B cell (primary cell): ENCODE measurements around the gene CACNA1A. TPM values are rescaled to one million over a fixed set of nuclear protein-coding genes. Genes with fewer than 3 reads are reported as not detected.
A peak's percentile ranks its signal among the peaks of the same experiment; 100 is the strongest.

Source experiments
- ATAC-seq: fragments of 200-7000 bp; cut with Tn5 transposase; one replicate; pipeline ENCODE4 v1.10.0; 2021; ENCODE audit warnings: low read depth, mild to moderate bottlenecking, moderate number of reproducible peaks, moderate library complexity
- CTCF ChIA-PET: fragments of 350-600 bp; sonication (Branson Sonifier 250); formaldehyde crosslinking; loops from one replicate; lab custom pipeline; 2021; ENCODE audit warnings: antibody characterized with exemption, inconsistent platforms; lab: Charles Lee
- POLR2A ChIA-PET: fragments of 350-600 bp; sonication (Branson Sonifier 250); formaldehyde crosslinking; loops from one replicate; lab custom pipeline; 2021; ENCODE audit warnings: antibody characterized with exemption; lab: Charles Lee
- DNase-seq: peaks from one replicate; pipeline ENCODE4 v3.0.0; 2013
- H2AFZ ChIP-seq: 2 replicates; pipeline ENCODE4 v1.6.1; 2012; ENCODE audit warnings: mild to moderate bottlenecking, low read depth, low read length; ENCODE audit not compliant: insufficient read depth, poor library complexity, severe bottlenecking
- H3K27ac ChIP-seq, 2 donors: 1 replicate in 1 of 2; 2 replicates in 1 of 2; pipeline ENCODE4 v1.5.1; 2012 to 2013; ENCODE audit warnings: low read length in 2 of 2, mild to moderate bottlenecking in 2 of 2, moderate library complexity in 1 of 2
- H3K27me3 ChIP-seq, 4 experiments: fragments of 200-600 bp in 1 of 4; sonication (generic) in 1 of 4; replicated peaks in 1 of 4; 1 replicate in 2 of 4; 2 replicates in 2 of 4; pipeline versions ENCODE4 v1.6.1 to v1.7.0; 2013 to 2016; ENCODE audit warnings: low read length in 3 of 4, mild to moderate bottlenecking in 2 of 4, mixed read lengths in 1 of 4, moderate library complexity in 1 of 4; ENCODE audit not compliant: insufficient read depth in 4 of 4, control insufficient read depth in 3 of 4; ENCODE audit errors: control extremely low read depth in 1 of 4
- H3K36me3 ChIP-seq, 2 experiments: replicated peaks in 1 of 2; 1 replicate in 1 of 2; 2 replicates in 1 of 2; pipeline versions ENCODE4 v1.6.1 to v1.7.1; 2013; ENCODE audit warnings: low read length in 1 of 2; ENCODE audit not compliant: insufficient read depth in 2 of 2, control insufficient read depth in 1 of 2; ENCODE audit errors: control extremely low read depth in 1 of 2, extremely low read depth in 1 of 2
- H3K4me1 ChIP-seq, 2 donors: fragments of 200-600 bp in 1 of 2; sonication (generic) in 1 of 2; 1 replicate in 1 of 2; 2 replicates in 1 of 2; pipeline versions ENCODE4 v1.5.1 to v1.6.1; 2013 to 2017; ENCODE audit warnings: low read length in 2 of 2; ENCODE audit not compliant: control insufficient read depth in 2 of 2, insufficient read depth in 2 of 2
- H3K4me2 ChIP-seq: replicated peaks from 2 replicates; pipeline ENCODE3; 2012; ENCODE audit warnings: mild to moderate bottlenecking, low read depth, low read length; ENCODE audit not compliant: poor library complexity, severe bottlenecking
- H3K4me3 ChIP-seq, 5 experiments: fragments of 200-600 bp in 1 of 5; sonication (generic) in 1 of 5; 1 replicate in 3 of 5; 2 replicates in 2 of 5; pipeline versions ENCODE4 v1.5.1 to v1.7.0; 2011 to 2016; ENCODE audit warnings: low read length in 4 of 5, mild to moderate bottlenecking in 4 of 5, low read depth in 2 of 5, control low read depth in 1 of 5, moderate library complexity in 1 of 5; ENCODE audit not compliant: insufficient read depth in 1 of 5; ENCODE audit errors: control extremely low read depth in 1 of 5, extremely low read depth in 1 of 5
- H3K79me2 ChIP-seq: fragments of 200-600 bp; sonication (generic); one replicate; pipeline ENCODE4 v1.6.0; 2016; ENCODE audit warnings: low read length; ENCODE audit not compliant: control insufficient read depth, insufficient read depth
- H3K9ac ChIP-seq: fragments of 200-600 bp; sonication (generic); 2 replicates; pipeline ENCODE4 v1.6.1; 2017; ENCODE audit warnings: mild to moderate bottlenecking, low read length, moderate library complexity
- H3K9me3 ChIP-seq, 3 donors: one replicate each; pipeline versions ENCODE4 v1.6.1 to v1.7.1; 2013; ENCODE audit warnings: low read length in 2 of 3; ENCODE audit not compliant: control insufficient read depth in 2 of 3, insufficient read depth in 1 of 3; ENCODE audit errors: control extremely low read depth in 1 of 3
- H4K20me1 ChIP-seq: 2 replicates; pipeline ENCODE4 v1.6.0; 2012; ENCODE audit warnings: mild to moderate bottlenecking, low read length; ENCODE audit not compliant: insufficient read depth, control insufficient read depth, poor library complexity, severe bottlenecking
- H3K27ac Mint-ChIP-seq: one replicate; pipeline ENCODE4 v1.8.0; 2021; ENCODE audit warnings: mixed read lengths
- H3K27me3 Mint-ChIP-seq: one replicate; pipeline ENCODE4 v1.8.0; 2021; ENCODE audit warnings: mixed read lengths
- H3K4me1 Mint-ChIP-seq: one replicate; pipeline ENCODE4 v1.8.0; 2021; ENCODE audit warnings: mixed read lengths
- H3K4me3 Mint-ChIP-seq: one replicate; pipeline ENCODE4 v1.8.0; 2021; ENCODE audit warnings: mixed read lengths
- H3K9me3 Mint-ChIP-seq: one replicate; pipeline ENCODE4 v1.8.0; 2022; ENCODE audit warnings: mixed read lengths; ENCODE audit not compliant: insufficient read depth
- EZH2 ChIP-seq: IDR thresholded peaks from 2 replicates; pipeline ENCODE4 v1.6.1; 2012; ENCODE audit warnings: borderline replicate concordance, low read depth, mild to moderate bottlenecking, moderate library complexity, low read length; ENCODE audit not compliant: insufficient read depth, poor library complexity, severe bottlenecking
- WGBS: methylation state at CpG from one replicate; pipeline ENCODE4 v1.1.5; 2013; ENCODE audit warnings: missing lambda C conversion rate; ENCODE audit not compliant: insufficient coverage; 5-methylcytosine and 5-hydroxymethylcytosine counted together
- intact Hi-C: fragments of 100-400 bp; cut with micrococcal nuclease; formaldehyde crosslinking; loops from one replicate; pipeline ENCODE4 v1.10.0; 2022
- polyA plus RNA-seq: library from polyadenylated mRNA; depleted of rRNA; stranded (reverse); fragments of >200 nt; gene quantifications from 2 replicates; pipeline ENCODE4 v1.2.3, GENCODE V29; 2012
- total RNA-seq, 2 donors: library from RNA; stranded (reverse); fragments of 120-200 nt in 1 of 2; gene quantifications; 1 replicate in 1 of 2; 2 replicates in 1 of 2; pipeline versions ENCODE4 v1.2.3 to v1.2.4, GENCODE V29; 2013 to 2022
- TF ChIP-seq, protein P1 (sequence below): fragments of 200-600 bp; IDR thresholded peaks from one replicate; pipeline ENCODE4 v1.8.0; 2022; ENCODE audit warnings: antibody characterized with exemption, mild to moderate bottlenecking

The CACNA1A gene
- total and polyA plus RNA-seq, 2 donors (not counting 1 experiment from before 2014, with no cell fraction given), result 1.2 to 1.3 TPM

DNA sequence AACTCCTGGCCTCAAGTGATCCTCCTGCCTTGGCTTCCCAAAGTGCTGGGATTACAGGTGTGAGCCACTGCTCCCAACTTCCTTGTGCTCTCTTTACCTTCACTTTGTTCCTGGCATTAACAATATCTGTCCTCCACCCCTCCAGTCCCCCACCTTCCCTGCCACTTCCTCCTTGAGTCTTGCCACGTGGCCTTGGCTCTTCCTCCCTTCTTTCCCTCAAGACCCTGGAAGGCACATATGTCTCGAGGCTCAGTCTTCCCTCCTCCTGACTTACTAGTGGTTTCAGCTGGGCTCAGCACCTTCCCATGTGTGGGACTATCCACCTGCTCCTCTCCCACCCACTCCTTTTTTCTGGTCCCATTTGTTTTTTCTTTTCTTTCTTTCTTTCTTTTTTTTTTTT lies 285.4 kb downstream of the CACNA1A start:
- Histone ChIP-seq H3K79me2 (no peaks in the 10 kb centered on the region), H3K4me1 (peaks cover 3 to 7% of the 10 kb centered on the region in 2 donors), H3K36me3 (no peaks in the 10 kb centered on the region), H4K20me1 (no peaks in the 10 kb centered on the region), H3K9ac (no peak overlapping the region), H3K27me3 (no peaks in the 10 kb centered on the region), H3K27ac (no peak overlapping the region), H2AFZ (no peak overlapping the region), H3K4me3 (no peak overlapping the region), H3K4me2 (no peak overlapping the region), H3K9me3 (no peaks in the 10 kb centered on the region)
- H3K27ac Mint-ChIP-seq, result peak overlapping the region; percentile 5
- ChIA-PET CTCF (interaction anchor here (0.7 to 3.1 kb wide), 2 partner anchors 26 to 58 kb away, joined by 3 to 9 read pairs; no protein-coding TSS in a partner anchor), POLR2A (no interaction called here)
- H3K4me1 Mint-ChIP-seq, result peaks cover 10% of the 10 kb centered on the region
- TF ChIP-seq EZH2, result no peak
- TF ChIP-seq, protein P1, sequence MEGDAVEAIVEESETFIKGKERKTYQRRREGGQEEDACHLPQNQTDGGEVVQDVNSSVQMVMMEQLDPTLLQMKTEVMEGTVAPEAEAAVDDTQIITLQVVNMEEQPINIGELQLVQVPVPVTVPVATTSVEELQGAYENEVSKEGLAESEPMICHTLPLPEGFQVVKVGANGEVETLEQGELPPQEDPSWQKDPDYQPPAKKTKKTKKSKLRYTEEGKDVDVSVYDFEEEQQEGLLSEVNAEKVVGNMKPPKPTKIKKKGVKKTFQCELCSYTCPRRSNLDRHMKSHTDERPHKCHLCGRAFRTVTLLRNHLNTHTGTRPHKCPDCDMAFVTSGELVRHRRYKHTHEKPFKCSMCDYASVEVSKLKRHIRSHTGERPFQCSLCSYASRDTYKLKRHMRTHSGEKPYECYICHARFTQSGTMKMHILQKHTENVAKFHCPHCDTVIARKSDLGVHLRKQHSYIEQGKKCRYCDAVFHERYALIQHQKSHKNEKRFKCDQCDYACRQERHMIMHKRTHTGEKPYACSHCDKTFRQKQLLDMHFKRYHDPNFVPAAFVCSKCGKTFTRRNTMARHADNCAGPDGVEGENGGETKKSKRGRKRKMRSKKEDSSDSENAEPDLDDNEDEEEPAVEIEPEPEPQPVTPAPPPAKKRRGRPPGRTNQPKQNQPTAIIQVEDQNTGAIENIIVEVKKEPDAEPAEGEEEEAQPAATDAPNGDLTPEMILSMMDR, result peak; percentile 8
- H3K4me3 Mint-ChIP-seq, result no peak overlapping the region
- peaks cover 5% of the 10 kb centered on the region for H3K27me3 Mint-ChIP-seq
- H3K9me3 Mint-ChIP-seq, result no peaks in the 10 kb centered on the region
- ATAC-seq (no peak), DNase-seq (no peak)
- WGBS, result 17% methylated on average over 2 of the region's 2 CpGs
- intact Hi-C loops, result no loop called here

DNA sequence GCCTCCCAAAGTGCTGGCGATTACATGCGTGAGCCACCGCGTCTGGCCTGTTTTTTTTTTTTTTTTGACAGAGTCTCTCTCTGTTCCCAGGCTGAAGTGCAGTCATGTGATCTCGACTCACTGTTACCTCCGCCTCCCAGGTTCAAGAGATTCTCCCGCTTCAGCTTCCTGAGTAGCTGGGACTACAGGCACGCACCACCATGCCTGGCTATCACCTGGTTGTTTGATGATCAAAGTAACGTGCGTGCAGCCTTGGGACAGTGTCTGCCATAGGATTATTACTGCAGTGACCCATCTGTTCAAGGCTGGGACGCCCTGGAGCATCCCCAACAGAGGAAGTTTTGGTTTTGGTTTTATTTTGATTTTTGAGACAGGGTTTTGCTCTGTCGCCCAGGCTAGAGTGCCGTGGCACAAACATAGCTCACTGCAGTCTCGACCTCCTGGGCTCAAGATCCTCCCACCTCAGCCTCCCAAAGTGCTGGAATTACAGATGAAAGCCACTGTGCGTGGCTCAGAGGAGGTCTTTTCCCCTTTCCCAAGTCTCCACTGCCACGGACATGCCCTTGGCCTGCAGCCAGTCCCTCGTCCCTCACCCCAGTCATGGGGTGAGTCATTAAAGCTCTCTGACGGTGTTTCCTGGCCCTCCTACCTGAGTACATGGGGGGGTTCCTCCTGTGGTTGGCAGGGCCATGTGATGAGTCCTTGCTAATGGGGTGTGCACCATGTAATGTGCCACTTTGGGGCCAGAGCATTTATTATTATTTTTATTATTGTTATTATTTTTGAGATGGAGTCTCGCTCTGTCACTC lies 290.5 kb downstream of the CACNA1A start:
- H3K4me1 ChIP-seq, result peaks cover 20 to 32% of the 10 kb centered on the region in 2 donors
- ChIA-PET POLR2A (interaction anchor here (0.6 to 1.7 kb wide), 6 partner anchors 9 to 65 kb away, joined by 3 to 6 read pairs (median 4); partner anchors contain the start of genes IER2 and STX10), CTCF (interaction anchor here (0.7 to 8.4 kb wide), 9 partner anchors 18 to 589 kb away, joined by 3 to 64 read pairs (median 3); no protein-coding TSS in a partner anchor)
- H3K4me3 Mint-ChIP-seq, result peak overlapping the region; percentile 81
- no peaks in the 10 kb centered on the region for H3K27me3 Mint-ChIP-seq
- peak overlapping the region; percentile 58 for H3K9ac ChIP-seq
- no peaks in the 10 kb centered on the region for H3K9me3 Mint-ChIP-seq
- DNase-seq (peak; percentile 51), ATAC-seq (peak; percentile 63)
- intact Hi-C loops, result no loop called here
- peak overlapping the region; percentile 60 for H2AFZ ChIP-seq
- no peaks in the 10 kb centered on the region for H3K27me3 ChIP-seq
- peak overlapping the region in 4 of 5 experiments; percentile 29 to 57 (median 34) for H3K4me3 ChIP-seq
- H3K27ac ChIP-seq, result peak overlapping the region; percentile 54 to 59
- H3K9me3 ChIP-seq, result no peaks in the 10 kb centered on the region
- no peaks in the 10 kb centered on the region for H3K36me3 ChIP-seq
- H3K27ac Mint-ChIP-seq, result peak overlapping the region; percentile 87
- TF ChIP-seq, protein P1, result no peak
- TF ChIP-seq EZH2, result no peak
- H3K4me1 Mint-ChIP-seq, result peaks cover 38% of the 10 kb centered on the region
- H3K4me2 ChIP-seq, result peak overlapping the region; percentile 59
- WGBS, result 61% methylated on average over 12 of the region's 19 CpGs
- peaks cover 4% of the 10 kb centered on the region for H3K79me2 ChIP-seq
- H4K20me1 ChIP-seq, result no peaks in the 10 kb centered on the region
